NCI-H1105 (cell line): Measurements from ENCODE around the gene CIITA.
"Not testable (repeated sequence)": the region's sequence is repeated elsewhere in the genome, so short reads cannot be mapped to it uniquely, and the experiment has no call there.

Experiments
- DNase-seq: peaks from one replicate; lab custom pipeline; 2025; lab: John Stamatoyannopoulos, UW

The CIITA gene

DNA sequence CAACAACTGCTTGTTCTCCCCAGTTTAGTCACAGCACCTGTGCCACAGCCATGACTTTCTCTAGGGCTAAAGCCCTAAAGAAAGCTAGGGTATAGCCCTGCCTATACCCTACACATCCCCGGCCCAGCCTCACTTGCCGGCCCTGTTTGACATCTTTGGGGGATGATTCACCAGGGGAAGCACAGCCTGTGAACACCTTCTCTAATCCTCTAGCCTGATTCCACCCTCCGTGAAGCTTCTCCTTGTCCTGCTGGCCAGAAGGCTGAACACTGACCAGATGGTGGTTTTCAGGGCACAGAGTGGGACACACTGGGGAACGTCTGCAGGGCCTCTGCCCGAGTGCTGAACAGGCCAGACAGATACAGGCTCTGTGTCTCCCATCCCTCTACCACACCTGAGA, 73.4 kb downstream of the CIITA start:
- no peak for DNase-seq

DNA sequence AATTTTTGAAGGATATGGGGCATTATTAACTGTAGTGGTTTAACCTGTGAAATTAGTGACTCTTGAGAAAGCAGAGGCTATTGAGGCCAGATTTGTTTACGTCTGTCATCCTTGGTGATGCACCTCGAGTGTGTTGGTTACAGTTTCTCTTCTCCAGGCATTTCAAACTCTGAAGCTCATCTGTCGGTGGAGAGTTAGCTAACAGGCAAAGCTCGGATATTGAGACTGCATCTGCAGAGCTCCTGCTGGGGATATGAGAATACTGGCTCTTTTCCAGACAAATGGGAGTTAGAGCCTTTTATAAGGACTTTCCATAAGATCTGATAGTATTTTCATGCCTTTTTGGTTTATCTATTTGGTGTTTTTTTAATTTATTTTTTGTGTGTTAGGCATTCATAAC, 74.0 kb downstream of the CIITA start:
- DNase-seq: no peak

DNA sequence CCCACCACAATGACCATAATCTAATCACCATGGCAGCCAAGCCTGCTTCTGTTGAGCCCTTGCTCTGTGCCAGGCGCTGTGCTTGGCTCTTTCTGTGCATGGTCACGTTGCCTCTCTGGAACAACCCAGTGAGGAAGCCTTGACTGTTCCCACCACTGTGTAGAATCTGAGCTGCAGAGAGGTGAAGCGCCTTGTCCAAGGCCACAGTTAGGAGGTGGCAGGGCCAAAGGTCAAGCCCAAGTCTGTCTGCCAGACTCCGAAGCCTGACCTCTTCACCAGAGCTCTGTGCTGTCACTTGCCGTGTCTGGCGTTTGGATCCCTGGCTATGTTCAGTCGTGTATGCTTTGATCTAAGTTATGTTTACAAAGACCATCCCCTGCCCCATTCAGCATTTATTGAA, 77.9 kb downstream of the CIITA start:
- DNase-seq: no peak

DNA sequence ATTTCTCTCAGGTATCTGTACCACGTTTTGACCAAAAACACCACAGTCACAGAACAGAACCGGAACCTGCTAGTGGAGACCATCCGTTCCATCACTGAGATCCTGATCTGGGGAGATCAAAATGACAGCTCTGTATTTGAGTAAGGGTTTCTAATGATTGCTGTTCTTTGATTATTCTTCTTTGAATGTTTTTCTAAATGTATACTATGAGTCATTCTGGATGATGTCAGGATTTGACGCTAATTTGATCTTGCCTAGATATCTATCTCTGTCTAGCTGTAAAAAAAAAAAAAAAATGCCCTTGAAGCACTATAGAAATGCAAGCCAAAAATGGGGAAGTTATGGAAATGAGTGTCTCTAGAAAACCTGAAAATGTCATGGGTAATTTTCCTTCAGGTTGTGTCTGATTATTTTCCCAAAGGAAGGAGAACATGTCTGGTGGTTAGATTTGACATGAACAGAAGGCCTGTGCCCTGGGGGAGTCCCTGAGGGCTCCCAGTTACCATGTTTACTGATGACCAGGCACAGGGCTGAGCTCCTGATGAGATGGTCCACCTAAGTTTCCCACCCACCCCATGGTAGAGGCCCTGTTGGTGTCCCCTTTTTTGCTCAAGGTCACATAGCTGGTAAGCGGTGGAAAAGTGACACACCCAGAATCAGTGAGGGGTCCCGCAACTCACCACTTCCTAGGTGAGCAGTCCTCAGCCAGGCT, 80.9 kb downstream of the CIITA start:
- DNase-seq: no peak

DNA sequence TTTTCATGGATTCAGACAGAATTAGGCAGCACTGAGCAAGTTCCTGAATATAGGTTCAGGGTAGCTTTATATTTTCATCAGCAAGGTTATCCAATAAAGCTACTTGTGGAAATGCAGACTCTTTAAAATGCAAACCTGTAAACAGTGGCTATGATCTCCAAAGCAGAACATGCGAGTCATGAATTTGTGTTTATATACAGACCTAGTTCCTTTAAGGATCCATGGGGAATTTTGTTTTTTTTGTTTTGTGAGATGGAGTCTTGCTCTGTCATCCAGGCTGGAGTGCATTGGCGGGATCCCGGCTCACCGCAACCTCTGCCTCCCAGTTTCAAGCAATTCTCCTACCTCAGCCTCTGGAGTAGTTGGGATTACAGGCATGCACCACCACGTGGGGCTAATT, 82.2 kb downstream of the CIITA start:
- no peak for DNase-seq

DNA sequence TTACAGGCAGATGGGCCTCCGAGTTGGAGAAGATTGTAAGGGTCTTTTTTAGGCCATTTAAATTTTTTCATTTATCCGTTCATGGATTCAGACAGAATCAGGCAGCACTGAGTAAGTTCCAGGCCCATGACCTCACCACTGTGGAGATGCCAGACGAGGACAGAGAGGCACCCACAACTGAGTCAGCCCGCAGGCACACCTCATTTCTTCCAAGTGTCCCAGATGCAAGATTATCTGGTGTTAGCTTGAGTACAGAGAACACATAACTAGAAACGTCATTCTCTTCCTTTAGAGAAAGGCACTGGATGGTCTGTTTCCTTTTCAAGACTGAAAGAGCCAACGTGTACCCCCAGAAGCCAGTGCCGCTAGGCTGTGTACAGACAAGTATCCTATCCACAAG, 84.2 kb downstream of the CIITA start:
- no peak for DNase-seq

DNA sequence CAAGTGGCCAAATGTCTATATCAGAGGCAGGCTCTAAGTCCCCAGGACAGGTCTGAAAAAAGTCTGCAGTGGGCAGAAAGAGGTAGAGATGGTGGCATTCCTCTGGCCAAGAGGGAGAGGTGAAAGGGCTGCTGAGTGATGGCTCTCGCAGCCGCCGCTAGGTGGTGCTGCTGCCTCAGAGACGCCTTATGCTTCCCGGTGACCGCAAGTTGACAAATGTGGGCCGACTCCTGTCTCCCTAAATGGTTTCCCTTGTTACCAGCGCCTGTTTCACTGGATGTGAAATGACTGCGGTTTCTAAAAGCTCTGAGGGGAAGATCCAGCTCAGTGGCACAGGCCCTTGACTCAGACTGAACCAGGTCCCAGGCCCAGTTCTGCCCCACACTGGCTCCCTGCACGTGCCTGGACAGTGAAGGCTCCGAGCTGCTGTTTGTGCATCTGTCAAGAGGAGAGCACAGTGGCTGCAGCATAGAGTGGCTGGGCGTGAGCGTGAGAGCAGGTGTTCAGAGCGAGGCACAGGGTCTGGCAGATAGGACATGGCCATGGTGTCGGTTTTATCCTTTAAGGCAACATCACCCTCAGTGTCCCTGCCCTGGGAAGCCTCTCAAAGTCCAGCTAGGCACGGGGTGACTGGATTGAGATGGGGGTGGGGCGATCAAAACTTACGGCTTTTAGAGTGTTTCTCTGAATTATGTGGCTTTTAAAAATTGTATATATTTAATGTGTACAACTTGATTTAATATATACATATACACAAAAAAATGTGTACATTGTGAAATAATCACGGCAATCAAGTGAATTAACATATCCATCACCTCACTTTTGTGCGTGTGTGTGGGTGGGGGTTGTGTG, 87.3 kb downstream of the CIITA start:
- DNase-seq: peak; percentile 69

DNA sequence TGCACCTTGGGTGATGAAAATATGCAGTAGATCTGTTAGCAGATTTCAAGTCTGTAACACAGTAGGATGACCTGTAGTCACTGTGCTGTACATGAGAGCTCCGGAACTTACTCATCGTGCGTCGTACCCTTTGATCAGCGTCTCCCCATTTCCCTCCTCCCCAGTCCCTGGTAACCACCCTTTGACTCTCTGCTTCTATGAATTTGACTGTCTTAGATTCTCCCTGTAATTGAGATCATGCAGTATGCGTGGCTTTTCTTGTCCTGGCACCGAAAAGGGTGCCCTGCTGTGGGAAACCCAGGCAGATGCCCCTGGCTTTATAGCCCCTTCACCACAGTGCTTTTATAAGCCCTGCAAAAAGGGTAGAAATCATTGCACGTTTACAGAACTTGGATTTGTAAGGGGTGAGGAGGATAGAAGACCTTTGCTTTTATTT, 87.9 kb downstream of the CIITA start:
- DNase-seq: no peak

DNA sequence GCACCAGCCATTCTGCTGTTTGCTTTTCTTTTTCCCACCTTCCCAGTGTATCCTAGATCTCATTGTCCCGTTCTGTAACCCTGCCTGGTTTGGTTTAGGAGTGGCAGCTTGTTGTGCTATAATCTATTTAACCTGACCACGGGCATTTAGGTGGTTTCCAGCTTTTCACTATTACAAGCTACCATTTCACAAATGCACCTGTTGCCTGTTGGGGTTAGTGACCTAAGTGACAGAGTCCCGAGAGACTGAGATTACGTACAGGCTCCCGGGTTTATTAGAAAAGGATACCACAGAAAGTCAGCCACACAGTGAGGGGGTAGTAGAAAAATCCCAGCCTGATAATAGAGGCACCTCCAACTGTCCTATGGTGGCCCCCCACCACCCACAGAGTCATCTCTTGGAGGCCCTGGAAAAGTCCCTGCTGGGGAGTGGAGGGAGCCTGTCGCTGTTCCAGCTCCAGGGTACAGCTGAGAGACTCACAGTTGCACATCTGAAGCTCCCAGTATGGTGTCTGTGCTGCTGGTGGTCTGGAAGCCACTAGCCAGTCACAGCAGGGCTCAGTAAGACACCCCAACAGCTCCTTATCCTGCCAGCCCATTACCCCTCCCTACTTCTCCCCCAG, 88.5 kb downstream of the CIITA start:
- DNase-seq: no peak

DNA sequence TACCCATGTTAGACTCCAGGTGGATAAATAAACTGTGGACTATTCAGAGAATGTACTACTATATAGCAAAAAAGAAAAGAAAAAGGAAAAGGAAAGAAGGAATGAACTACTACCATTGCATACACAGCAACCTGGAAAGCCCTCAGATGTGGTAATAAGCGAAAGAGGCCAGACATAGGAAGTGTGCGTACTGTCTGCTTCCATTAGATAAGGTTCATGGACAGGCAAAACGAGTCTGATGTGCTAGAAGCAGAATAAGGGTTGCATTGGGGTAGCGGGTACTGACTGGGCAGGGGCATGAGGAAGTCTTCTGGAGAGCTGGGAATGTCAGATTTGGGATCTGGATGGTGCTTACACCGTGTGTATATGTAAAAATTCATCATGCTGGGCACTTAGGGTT, 89.1 kb downstream of the CIITA start:
- DNase-seq: no peak

DNA sequence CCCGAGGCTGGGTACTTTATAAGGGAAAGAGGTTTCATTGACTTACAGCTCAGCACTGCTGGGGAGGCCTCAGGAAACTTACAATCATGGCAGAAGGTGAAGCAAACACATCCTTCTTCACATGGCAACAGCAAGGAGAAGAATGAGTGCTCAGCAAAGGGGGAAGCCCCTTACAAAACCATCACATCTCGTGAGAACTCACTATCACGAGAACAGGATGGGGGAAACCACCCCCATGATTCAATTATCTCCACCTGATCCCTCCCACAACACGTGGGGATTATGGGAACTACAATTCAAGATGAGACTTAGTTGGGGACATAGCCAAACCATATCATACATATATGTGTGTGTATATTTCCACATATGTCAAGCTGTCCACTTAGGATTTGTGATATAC, 89.6 kb downstream of the CIITA start:
- not testable (repeated sequence) for DNase-seq

DNA sequence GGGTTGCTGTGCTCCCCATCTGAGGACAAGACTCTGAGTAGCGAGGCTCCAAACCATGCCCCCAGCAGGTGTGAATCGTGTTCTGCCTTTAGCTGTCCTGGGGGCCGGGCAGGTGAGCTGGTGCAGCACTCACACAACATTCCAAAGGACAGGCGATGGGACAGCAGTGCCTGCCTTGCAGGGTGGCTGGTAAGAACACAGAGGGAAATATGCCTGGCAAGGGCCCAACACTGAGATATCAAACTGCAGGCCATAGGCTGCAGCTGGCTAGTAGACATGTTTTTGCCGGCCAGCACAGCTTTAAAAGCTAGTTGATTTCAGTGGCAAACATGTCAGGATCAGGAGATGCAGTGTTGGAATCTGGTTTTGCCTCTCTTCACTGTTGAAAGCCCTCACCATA, 91.0 kb downstream of the CIITA start:
- DNase-seq: no peak

DNA sequence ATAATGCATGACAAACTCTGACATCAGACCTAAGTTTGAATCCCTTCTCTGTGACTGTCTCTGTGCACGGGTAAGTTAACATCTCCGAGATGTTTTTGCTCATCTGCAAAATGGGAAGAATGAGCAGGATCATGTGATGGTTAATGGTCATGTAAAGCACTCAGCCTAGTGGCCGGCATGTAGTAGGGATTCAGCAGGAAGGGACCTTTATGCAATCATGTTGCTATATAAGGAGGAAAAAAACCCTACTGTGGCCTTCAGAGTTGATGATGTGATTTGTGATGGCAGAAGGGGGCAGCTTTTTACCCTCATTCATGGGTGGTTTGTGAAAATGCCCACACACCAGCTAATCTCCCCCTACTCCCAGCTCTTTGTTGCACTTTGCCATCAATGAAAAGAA, 91.5 kb downstream of the CIITA start:
- no peak for DNase-seq

DNA sequence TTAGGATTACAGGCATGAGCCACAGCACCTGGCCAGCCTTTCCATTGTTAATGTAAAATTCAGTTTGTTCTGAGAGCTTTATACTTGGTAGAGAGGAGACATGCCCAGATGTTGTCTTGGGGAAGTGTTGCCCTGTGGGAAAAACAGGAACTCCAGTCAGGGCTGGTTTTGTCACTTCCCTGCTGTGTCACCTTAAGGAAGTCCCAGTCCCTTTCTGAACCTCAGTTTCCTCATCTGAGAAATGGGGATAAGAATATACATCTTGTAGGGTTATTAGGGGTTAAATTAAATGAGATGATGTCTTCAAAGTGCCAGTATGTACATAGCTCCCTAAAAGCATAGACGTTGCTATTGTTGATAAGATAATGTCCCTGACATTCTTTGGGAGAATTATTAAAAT, 92.6 kb downstream of the CIITA start:
- no peak for DNase-seq

DNA sequence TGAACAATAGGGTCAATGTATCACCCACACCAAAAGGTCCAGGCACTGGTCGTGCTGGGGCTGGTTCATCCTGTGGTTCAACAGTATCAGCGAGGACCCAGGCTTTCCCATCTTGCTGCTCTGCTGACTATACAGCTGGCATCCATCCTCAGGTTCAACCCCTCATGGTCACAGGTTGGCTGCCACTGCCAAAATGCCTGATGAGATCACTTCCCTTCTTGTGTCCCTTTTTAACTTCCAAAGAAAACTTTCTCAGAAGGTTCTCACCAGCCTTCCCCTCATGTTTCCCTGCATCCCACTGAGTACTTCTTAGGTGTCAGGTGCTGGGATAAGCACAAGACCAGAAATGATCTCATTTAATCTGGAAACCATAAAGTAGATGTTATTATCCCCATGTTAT, 93.1 kb downstream of the CIITA start:
- DNase-seq: no peak

DNA sequence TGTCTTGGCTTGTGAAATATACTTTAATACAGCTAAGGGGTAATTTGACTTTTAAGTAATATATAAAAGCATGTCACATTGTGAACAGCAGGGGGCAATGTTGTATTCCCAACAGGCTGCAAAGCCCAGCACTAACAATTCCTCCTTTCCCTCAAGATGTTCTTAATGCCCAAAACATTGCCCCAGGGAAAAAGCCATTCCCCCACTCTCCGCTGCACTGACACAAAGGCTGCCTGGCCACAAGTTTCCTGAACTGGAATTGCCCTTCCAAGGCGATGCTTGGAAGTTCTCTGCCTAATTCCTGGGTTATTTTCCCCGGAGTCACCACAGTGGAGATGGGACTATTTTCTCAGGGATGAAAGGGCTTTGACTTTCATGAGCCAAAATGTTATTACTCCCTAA, 94.6 kb downstream of the CIITA start:
- peak; percentile 43 for DNase-seq

DNA sequence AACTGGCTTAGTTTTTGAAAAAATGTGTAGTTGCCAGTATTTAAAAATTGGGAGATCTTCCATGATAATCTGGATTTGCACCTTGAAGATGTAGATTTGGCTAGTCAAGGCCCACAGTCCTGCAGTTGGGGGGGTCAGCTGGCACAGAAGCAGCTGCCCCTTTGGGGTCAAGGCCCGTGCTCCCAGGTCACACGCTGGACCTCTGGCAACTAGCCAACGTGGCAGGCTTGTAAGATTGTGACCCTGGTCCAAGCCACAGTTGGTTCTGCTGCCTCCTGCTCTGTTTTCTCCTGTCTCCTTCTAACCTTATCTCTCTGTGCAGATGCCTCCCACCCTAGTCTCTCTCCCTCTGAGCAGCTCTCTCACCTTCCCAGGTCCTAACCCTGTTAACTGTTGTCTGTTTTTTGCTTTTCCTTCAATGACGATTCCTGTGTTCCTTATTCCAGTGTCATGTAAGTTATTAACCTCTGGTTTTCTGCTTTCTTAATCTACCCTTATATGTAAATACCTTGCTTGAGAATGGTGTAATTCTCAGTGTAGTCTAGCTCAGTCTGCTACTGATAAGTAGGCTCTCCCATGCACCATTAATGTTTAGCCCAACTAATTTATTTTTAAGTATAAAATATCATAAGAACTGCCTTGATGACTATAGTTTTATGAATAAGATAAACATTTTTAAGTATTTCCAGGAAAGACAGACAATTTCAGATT, 95.3 kb downstream of the CIITA start:
- no peak for DNase-seq

DNA sequence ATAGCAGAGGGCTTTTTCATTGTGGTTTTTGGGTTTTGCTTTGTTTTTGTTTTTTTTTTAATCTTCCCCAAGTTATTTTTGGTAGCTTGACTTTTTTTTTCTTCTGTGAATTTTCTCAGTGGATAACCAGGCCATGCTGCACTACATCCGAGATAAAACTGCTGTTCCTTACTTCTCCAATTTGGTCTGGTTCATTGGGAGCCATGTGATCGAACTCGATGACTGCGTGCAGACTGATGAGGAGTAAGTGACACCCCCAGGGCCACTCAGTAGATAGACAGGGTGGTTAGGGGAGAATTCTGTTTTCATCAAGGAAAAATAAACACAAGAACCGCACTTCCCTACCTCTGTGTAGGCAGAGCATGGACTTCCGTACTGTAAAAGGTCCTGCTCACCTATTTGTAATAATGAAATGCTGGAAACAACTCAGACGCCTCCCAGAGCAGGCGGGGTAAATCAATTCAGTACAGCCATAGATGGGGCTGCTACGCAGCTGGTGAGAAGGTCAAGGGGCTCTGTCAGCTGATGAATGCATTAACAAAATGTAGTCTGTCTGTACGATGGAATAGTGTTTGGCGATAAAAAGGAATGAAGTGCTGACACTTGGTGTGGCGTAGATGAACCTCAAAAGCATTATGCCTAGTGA, 95.9 kb downstream of the CIITA start:
- DNase-seq: no peak

DNA sequence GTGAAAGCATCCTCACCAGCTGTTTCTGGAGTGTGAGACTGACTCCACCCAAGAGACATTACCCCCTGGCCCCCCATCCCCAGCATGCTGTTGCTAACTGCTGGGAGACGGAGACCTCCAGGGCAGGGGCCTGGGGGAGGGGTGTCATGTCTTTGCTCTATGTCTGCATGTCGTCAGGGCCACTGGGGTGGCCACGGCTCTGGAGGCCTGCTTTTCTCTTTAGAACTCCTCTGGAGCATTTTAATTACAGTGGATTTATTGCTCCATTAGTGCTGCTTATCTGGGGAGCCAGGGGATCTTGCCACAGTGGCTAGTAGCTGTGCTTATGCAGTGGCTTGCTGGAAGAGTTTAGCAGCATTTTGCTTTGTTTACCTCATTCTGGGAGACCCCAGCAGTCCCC, 99.6 kb downstream of the CIITA start:
- DNase-seq: no peak

DNA sequence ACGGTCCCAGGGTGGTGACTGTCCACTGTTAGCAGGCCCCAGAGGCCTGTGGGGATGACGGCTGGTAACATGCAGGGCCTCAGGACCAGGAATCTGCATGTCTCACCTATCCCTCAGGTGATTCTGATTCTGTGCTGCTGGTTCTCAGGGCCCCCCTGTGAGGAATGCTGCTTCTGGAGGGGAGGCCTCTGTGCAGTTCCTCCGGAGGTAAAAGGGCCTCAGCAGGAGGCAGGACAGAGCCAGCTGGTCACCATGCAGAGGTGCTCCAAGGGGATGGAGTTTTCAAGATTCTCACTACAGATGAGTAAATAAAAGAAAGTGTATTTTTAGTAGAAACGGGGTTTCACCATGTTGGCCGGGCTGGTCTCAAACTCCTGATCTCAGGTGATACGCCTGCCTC, 101.1 kb downstream of the CIITA start:
- no peak for DNase-seq

DNA sequence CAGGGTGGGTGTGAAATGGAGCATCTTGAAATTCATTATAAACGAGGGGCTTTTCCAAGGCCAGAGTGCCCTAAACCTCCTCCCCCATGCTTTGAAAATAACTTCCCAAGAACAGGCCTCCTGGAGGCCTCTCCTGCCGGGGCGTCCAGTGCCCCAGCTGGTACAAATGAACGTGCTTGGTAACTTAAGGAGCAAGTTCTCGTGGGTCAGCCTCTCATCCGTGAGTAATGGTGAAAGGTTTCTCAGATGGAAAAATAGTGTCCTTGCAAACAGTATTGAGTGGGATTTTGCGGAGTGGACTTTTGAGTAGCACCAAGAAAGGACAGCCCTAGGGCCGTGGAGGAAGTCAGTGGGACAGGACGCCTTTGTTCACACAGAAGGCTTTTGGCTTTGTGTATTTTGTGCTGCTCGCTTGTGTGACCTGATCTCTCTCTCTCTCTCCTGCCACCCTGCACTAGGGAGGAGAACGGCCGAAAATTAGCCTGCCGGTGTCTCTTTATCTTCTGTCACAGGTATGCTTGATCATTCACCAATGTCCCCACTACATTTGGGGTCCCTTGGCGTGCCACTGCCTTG, 102.0 kb downstream of the CIITA start:
- no peak for DNase-seq
